Mesendoderm (in vitro differentiated cells): ENCODE results near the gene CBFA2T3.

ENCODE experiments used
- DNase-seq: peaks from one replicate; pipeline ENCODE4 v3.0.0; 2013
- H2AK5ac ChIP-seq: 2 replicates; pipeline ENCODE4 v1.6.1; 2013; ENCODE audit warnings: low read length, inconsistent platforms
- H2BK120ac ChIP-seq: 2 replicates; pipeline ENCODE4 v1.6.1; 2013; ENCODE audit warnings: low read depth, mild to moderate bottlenecking, low read length, moderate library complexity, mixed read lengths
- H2BK15ac ChIP-seq: replicated peaks from 2 replicates; pipeline ENCODE4 v1.6.1; 2013; ENCODE audit warnings: low read depth, mild to moderate bottlenecking, moderate library complexity
- H2BK5ac ChIP-seq: 2 replicates; pipeline ENCODE4 v1.6.1; 2013; ENCODE audit warnings: low read length, inconsistent platforms
- H3K18ac ChIP-seq: 2 replicates; pipeline ENCODE4 v1.6.1; 2013; ENCODE audit warnings: mild to moderate bottlenecking, low read length, mixed read lengths
- H3K23ac ChIP-seq: one replicate; pipeline ENCODE4 v1.6.1; 2013; ENCODE audit warnings: low read length
- H3K27ac ChIP-seq: 2 replicates; pipeline ENCODE4 v1.5.1; 2013; ENCODE audit warnings: low read depth, mild to moderate bottlenecking, inconsistent platforms, low read length, moderate library complexity
- H3K27me3 ChIP-seq: 2 replicates; pipeline ENCODE4 v1.6.1; 2013; ENCODE audit warnings: low read length, control low read depth, mild to moderate bottlenecking, inconsistent platforms; ENCODE audit not compliant: insufficient read depth, poor library complexity
- H3K36me3 ChIP-seq: 2 replicates; pipeline ENCODE4 v1.6.1; 2013; ENCODE audit warnings: low read length, inconsistent platforms; ENCODE audit not compliant: control insufficient read depth, insufficient read depth
- H3K4ac ChIP-seq: one replicate; pipeline ENCODE4 v1.6.1; 2013; ENCODE audit warnings: low read depth, mild to moderate bottlenecking, low read length, moderate library complexity
- H3K4me1 ChIP-seq: 2 replicates; pipeline ENCODE4 v1.6.1; 2013; ENCODE audit warnings: low read depth, low read length, inconsistent platforms; ENCODE audit not compliant: control insufficient read depth
- H3K4me2 ChIP-seq: 2 replicates; pipeline ENCODE4 v1.6.1; 2013; ENCODE audit warnings: low read length
- H3K4me3 ChIP-seq: 2 replicates; pipeline ENCODE4 v1.5.1; 2013; ENCODE audit warnings: mild to moderate bottlenecking, low read length
- H3K56ac ChIP-seq: one replicate; pipeline ENCODE4 v1.6.1; 2013; ENCODE audit warnings: low read length
- H3K79me1 ChIP-seq: 2 replicates; pipeline ENCODE4 v1.6.1; 2013; ENCODE audit warnings: low read length, inconsistent platforms
- H3K79me2 ChIP-seq: 2 replicates; pipeline ENCODE4 v1.6.1; 2013; ENCODE audit warnings: mild to moderate bottlenecking, low read length; ENCODE audit not compliant: control insufficient read depth, insufficient read depth
- H3K9ac ChIP-seq: 2 replicates; pipeline ENCODE4 v1.6.1; 2013; ENCODE audit warnings: low read length, inconsistent platforms
- H4K5ac ChIP-seq: one replicate; pipeline ENCODE4 v1.6.1; 2013; ENCODE audit warnings: low read length
- H4K8ac ChIP-seq: one replicate; pipeline ENCODE4 v1.6.1; 2013; ENCODE audit warnings: low read depth, mild to moderate bottlenecking, control low read depth, low read length, moderate library complexity
- WGBS: extraction: QIAGEN DNeasy Blood & Tissue Kit; methylation state at CpG from one replicate; pipeline ENCODE4 v1.1.7; 2013; ENCODE audit warnings: low lambda C conversion rate, missing lambda C conversion rate; ENCODE audit not compliant: insufficient coverage; ENCODE audit errors: extremely low coverage; 5-methylcytosine and 5-hydroxymethylcytosine counted together

The CBFA2T3 gene

DNA sequence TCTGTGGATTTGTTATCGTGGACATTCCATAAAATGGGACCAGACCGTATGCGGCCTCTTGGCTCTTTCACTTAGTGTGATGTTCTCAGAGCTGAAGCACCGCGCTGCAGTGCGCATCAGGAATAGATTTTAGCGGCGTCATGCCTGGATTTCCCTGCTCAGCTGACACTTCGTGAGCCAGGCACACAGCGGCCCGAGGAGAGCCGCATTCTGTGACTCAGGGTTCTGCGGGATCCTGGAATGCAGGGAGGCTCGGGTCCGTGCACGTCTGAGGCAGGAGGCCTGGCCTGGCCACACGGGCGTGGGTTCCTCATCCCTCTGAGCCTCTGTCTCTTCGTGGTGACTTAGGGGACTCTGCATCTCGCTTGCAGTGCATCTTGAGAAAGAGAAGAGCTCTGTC lies 13.4 kb downstream of the CBFA2T3 start:
- H2BK15ac ChIP-seq = no peak overlapping the region
- no peak overlapping the region for H2AK5ac ChIP-seq
- no peak overlapping the region for H3K4me2 ChIP-seq
- no peak overlapping the region for H3K4ac ChIP-seq
- no peak overlapping the region for H3K9ac ChIP-seq
- no peak overlapping the region for H3K23ac ChIP-seq
- H4K5ac ChIP-seq = no peak overlapping the region
- no CpG with 5 or more reads among the region's 20 CpGs for WGBS
- H3K18ac ChIP-seq = no peak overlapping the region
- H3K56ac ChIP-seq = no peak overlapping the region
- no peaks in the 10 kb centered on the region for H3K36me3 ChIP-seq
- H3K27ac ChIP-seq = no peak overlapping the region
- no peak overlapping the region for H2BK5ac ChIP-seq
- H3K79me2 ChIP-seq = no peaks in the 10 kb centered on the region
- no peaks in the 10 kb centered on the region for H3K4me1 ChIP-seq
- no peak overlapping the region for H4K8ac ChIP-seq
- H3K4me3 ChIP-seq = no peak overlapping the region
- no peak for DNase-seq
- no peaks in the 10 kb centered on the region for H3K79me1 ChIP-seq
- H3K27me3 ChIP-seq = no peaks in the 10 kb centered on the region
- no peak overlapping the region for H2BK120ac ChIP-seq

DNA sequence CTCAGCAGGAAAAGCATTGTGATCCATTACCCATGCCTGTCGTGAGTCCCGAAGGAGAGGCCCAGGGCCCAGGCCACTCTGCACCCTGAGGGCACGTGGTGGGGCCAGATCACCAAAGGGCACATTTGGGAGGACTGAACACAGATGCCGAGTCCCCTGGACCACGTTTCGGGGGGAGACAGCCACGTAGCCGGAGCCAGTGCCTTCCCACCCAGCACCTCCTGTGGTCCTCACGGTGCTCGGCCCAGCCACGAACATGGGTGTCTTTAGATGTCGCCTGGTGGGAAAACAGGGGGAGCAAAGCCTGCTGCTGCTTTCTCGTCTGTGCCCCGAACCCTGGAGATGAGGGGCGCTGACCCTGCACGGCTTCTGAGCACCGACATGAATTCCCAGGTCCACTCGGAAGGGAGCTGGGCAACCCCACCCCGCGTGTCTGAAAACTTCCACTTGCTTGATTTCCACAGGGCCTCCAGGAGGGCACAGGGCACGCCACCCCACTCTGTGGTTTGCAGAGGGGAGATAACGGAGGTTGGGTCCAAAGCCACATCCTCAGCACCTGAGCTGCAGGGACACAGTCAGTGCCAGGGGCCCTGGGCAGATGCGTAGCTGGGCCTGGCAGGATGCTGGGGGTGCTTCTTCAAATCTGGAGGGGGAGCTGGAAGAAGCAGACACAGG lies 14.4 kb downstream of the CBFA2T3 start:
- H3K18ac ChIP-seq = no peak overlapping the region
- H3K56ac ChIP-seq = no peak overlapping the region
- H3K4me3 ChIP-seq = no peak overlapping the region
- no CpG with 5 or more reads among the region's 23 CpGs for WGBS
- H3K9ac ChIP-seq = no peak overlapping the region
- no peak overlapping the region for H4K8ac ChIP-seq
- no peaks in the 10 kb centered on the region for H3K79me1 ChIP-seq
- H3K27ac ChIP-seq = no peak overlapping the region
- H3K4ac ChIP-seq = no peak overlapping the region
- no peak overlapping the region for H2BK120ac ChIP-seq
- no peak for DNase-seq
- no peaks in the 10 kb centered on the region for H3K27me3 ChIP-seq
- H3K4me2 ChIP-seq = no peak overlapping the region
- H3K4me1 ChIP-seq = no peaks in the 10 kb centered on the region
- H2BK15ac ChIP-seq = no peak overlapping the region
- H4K5ac ChIP-seq = no peak overlapping the region
- no peaks in the 10 kb centered on the region for H3K36me3 ChIP-seq
- no peak overlapping the region for H2AK5ac ChIP-seq
- H3K23ac ChIP-seq = no peak overlapping the region
- H3K79me2 ChIP-seq = no peaks in the 10 kb centered on the region
- H2BK5ac ChIP-seq = no peak overlapping the region

DNA sequence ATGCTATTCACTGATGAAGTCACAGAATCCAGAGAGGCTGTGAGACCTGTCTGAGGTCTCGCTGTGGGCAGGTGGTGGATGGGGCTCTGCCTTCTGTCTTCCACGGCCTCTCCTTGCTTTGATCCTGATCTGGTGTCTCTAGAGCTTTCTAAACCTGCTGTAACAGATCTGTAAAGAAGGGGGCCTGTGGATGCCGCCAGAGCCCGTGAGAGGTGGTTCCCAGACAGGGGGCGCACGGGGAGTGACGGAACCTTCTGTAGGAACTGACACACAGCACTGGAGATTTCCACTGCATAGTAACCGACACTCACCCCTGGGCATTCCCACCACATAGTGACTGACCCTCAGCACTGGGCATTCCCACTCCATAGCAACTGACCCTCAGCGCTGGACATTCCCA lies 16.0 kb downstream of the CBFA2T3 start:
- WGBS = no CpG with 5 or more reads among the region's 9 CpGs
- H2BK5ac ChIP-seq = no peak overlapping the region
- H4K5ac ChIP-seq = no peak overlapping the region
- no peak for DNase-seq
- no peaks in the 10 kb centered on the region for H3K36me3 ChIP-seq
- H4K8ac ChIP-seq = no peak overlapping the region
- no peak overlapping the region for H2AK5ac ChIP-seq
- H3K9ac ChIP-seq = no peak overlapping the region
- H2BK15ac ChIP-seq = no peak overlapping the region
- no peaks in the 10 kb centered on the region for H3K4me1 ChIP-seq
- no peak overlapping the region for H3K4ac ChIP-seq
- H2BK120ac ChIP-seq = no peak overlapping the region
- H3K18ac ChIP-seq = no peak overlapping the region
- H3K79me2 ChIP-seq = no peaks in the 10 kb centered on the region
- no peak overlapping the region for H3K56ac ChIP-seq
- H3K79me1 ChIP-seq = no peaks in the 10 kb centered on the region
- no peak overlapping the region for H3K4me2 ChIP-seq
- H3K27me3 ChIP-seq = no peaks in the 10 kb centered on the region
- H3K27ac ChIP-seq = no peak overlapping the region
- no peak overlapping the region for H3K4me3 ChIP-seq
- no peak overlapping the region for H3K23ac ChIP-seq

DNA sequence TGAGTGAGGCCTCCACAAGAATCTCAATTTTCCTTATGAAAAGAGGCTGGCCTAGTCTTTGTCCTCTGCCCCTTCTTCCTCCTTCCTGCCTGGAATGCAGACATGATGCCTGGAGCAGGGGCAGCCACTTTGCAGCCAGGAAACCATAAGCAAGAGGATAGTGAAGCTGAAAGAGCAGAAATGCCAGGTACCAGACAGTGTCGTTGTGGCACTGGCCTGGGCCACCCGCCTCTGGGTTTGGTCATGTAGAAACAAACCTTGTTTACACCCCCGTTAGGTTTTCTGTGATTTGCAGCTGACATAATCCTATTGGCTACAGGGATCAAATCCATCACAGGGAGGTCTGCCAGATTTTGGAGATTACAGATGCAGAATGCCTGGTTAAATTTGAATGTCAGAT lies 16.5 kb downstream of the CBFA2T3 start:
- Histone ChIP-seq H3K4me1 (no peaks in the 10 kb centered on the region), H3K18ac (no peak overlapping the region), H3K79me1 (no peaks in the 10 kb centered on the region), H3K27me3 (no peaks in the 10 kb centered on the region), H3K36me3 (no peaks in the 10 kb centered on the region), H3K56ac (no peak overlapping the region), H3K9ac (no peak overlapping the region), H2BK120ac (no peak overlapping the region), H3K23ac (no peak overlapping the region), H3K27ac (no peak overlapping the region), H2BK15ac (no peak overlapping the region), H2AK5ac (no peak overlapping the region), H3K4ac (no peak overlapping the region), H3K4me3 (no peak overlapping the region), H3K4me2 (no peak overlapping the region), H2BK5ac (no peak overlapping the region), H4K8ac (no peak overlapping the region), H3K79me2 (no peaks in the 10 kb centered on the region), H4K5ac (no peak overlapping the region)
- WGBS = no CpG with 5 or more reads among the region's 3 CpGs
- DNase-seq = no peak

GRCh38 chr16:88959022-88959421 lies 18.0 kb downstream of the CBFA2T3 start:
- H2BK5ac ChIP-seq = no peak overlapping the region
- H3K56ac ChIP-seq = no peak overlapping the region
- no peak overlapping the region for H2BK15ac ChIP-seq
- H3K18ac ChIP-seq = no peak overlapping the region
- no peak overlapping the region for H3K9ac ChIP-seq
- H3K27ac ChIP-seq = no peak overlapping the region
- H3K79me2 ChIP-seq = no peaks in the 10 kb centered on the region
- H4K5ac ChIP-seq = no peak overlapping the region
- H3K36me3 ChIP-seq = no peaks in the 10 kb centered on the region
- H3K4ac ChIP-seq = no peak overlapping the region
- H3K4me3 ChIP-seq = no peak overlapping the region
- no CpG with 5 or more reads among the region's 18 CpGs for WGBS
- H3K4me1 ChIP-seq = no peaks in the 10 kb centered on the region
- no peaks in the 10 kb centered on the region for H3K79me1 ChIP-seq
- no peaks in the 10 kb centered on the region for H3K27me3 ChIP-seq
- H3K4me2 ChIP-seq = no peak overlapping the region
- no peak overlapping the region for H4K8ac ChIP-seq
- no peak overlapping the region for H2BK120ac ChIP-seq
- H2AK5ac ChIP-seq = no peak overlapping the region
- DNase-seq = no peak
- no peak overlapping the region for H3K23ac ChIP-seq
